B cell (primary cell): ENCODE data around the gene SLC52A1. TPM values are rescaled to one million over a fixed set of nuclear protein-coding genes. Genes with fewer than 3 reads are reported as not detected.
"Not testable (repeated sequence)": the region's sequence is repeated elsewhere in the genome, so short reads cannot be mapped to it uniquely, and the experiment has no call there.

Experiments
- ATAC-seq: fragments of 200-7000 bp; cut with Tn5 transposase; one replicate; pipeline ENCODE4 v1.10.0; 2021; ENCODE audit warnings: low read depth, mild to moderate bottlenecking, moderate number of reproducible peaks, moderate library complexity
- CTCF ChIA-PET: fragments of 350-600 bp; sonication (Branson Sonifier 250); formaldehyde crosslinking; loops from one replicate; lab custom pipeline; 2021; ENCODE audit warnings: antibody characterized with exemption, inconsistent platforms; lab: Charles Lee
- POLR2A ChIA-PET: fragments of 350-600 bp; sonication (Branson Sonifier 250); formaldehyde crosslinking; loops from one replicate; lab custom pipeline; 2021; ENCODE audit warnings: antibody characterized with exemption; lab: Charles Lee
- DNase-seq: peaks from one replicate; pipeline ENCODE4 v3.0.0; 2013
- H2AFZ ChIP-seq: 2 replicates; pipeline ENCODE4 v1.6.1; 2012; ENCODE audit warnings: mild to moderate bottlenecking, low read depth, low read length; ENCODE audit not compliant: insufficient read depth, poor library complexity, severe bottlenecking
- H3K27ac ChIP-seq, 2 donors: 1 replicate in 1 of 2; 2 replicates in 1 of 2; pipeline ENCODE4 v1.5.1; 2012 to 2013; ENCODE audit warnings: low read length in 2 of 2, mild to moderate bottlenecking in 2 of 2, moderate library complexity in 1 of 2
- H3K27me3 ChIP-seq, 4 experiments: fragments of 200-600 bp in 1 of 4; sonication (generic) in 1 of 4; replicated peaks in 1 of 4; 1 replicate in 2 of 4; 2 replicates in 2 of 4; pipeline versions ENCODE4 v1.6.1 to v1.7.0; 2013 to 2016; ENCODE audit warnings: low read length in 3 of 4, mild to moderate bottlenecking in 2 of 4, mixed read lengths in 1 of 4, moderate library complexity in 1 of 4; ENCODE audit not compliant: insufficient read depth in 4 of 4, control insufficient read depth in 3 of 4; ENCODE audit errors: control extremely low read depth in 1 of 4
- H3K36me3 ChIP-seq, 2 experiments: replicated peaks in 1 of 2; 1 replicate in 1 of 2; 2 replicates in 1 of 2; pipeline versions ENCODE4 v1.6.1 to v1.7.1; 2013; ENCODE audit warnings: low read length in 1 of 2; ENCODE audit not compliant: insufficient read depth in 2 of 2, control insufficient read depth in 1 of 2; ENCODE audit errors: control extremely low read depth in 1 of 2, extremely low read depth in 1 of 2
- H3K4me1 ChIP-seq, 2 donors: fragments of 200-600 bp in 1 of 2; sonication (generic) in 1 of 2; 1 replicate in 1 of 2; 2 replicates in 1 of 2; pipeline versions ENCODE4 v1.5.1 to v1.6.1; 2013 to 2017; ENCODE audit warnings: low read length in 2 of 2; ENCODE audit not compliant: control insufficient read depth in 2 of 2, insufficient read depth in 2 of 2
- H3K4me2 ChIP-seq: replicated peaks from 2 replicates; pipeline ENCODE3; 2012; ENCODE audit warnings: mild to moderate bottlenecking, low read depth, low read length; ENCODE audit not compliant: poor library complexity, severe bottlenecking
- H3K4me3 ChIP-seq, 5 experiments: fragments of 200-600 bp in 1 of 5; sonication (generic) in 1 of 5; 1 replicate in 3 of 5; 2 replicates in 2 of 5; pipeline versions ENCODE4 v1.5.1 to v1.7.0; 2011 to 2016; ENCODE audit warnings: low read length in 4 of 5, mild to moderate bottlenecking in 4 of 5, low read depth in 2 of 5, control low read depth in 1 of 5, moderate library complexity in 1 of 5; ENCODE audit not compliant: insufficient read depth in 1 of 5; ENCODE audit errors: control extremely low read depth in 1 of 5, extremely low read depth in 1 of 5
- H3K79me2 ChIP-seq: fragments of 200-600 bp; sonication (generic); one replicate; pipeline ENCODE4 v1.6.0; 2016; ENCODE audit warnings: low read length; ENCODE audit not compliant: control insufficient read depth, insufficient read depth
- H3K9ac ChIP-seq: fragments of 200-600 bp; sonication (generic); 2 replicates; pipeline ENCODE4 v1.6.1; 2017; ENCODE audit warnings: mild to moderate bottlenecking, low read length, moderate library complexity
- H3K9me3 ChIP-seq, 3 donors: one replicate each; pipeline versions ENCODE4 v1.6.1 to v1.7.1; 2013; ENCODE audit warnings: low read length in 2 of 3; ENCODE audit not compliant: control insufficient read depth in 2 of 3, insufficient read depth in 1 of 3; ENCODE audit errors: control extremely low read depth in 1 of 3
- H4K20me1 ChIP-seq: 2 replicates; pipeline ENCODE4 v1.6.0; 2012; ENCODE audit warnings: mild to moderate bottlenecking, low read length; ENCODE audit not compliant: insufficient read depth, control insufficient read depth, poor library complexity, severe bottlenecking
- H3K27ac Mint-ChIP-seq: one replicate; pipeline ENCODE4 v1.8.0; 2021; ENCODE audit warnings: mixed read lengths
- H3K27me3 Mint-ChIP-seq: one replicate; pipeline ENCODE4 v1.8.0; 2021; ENCODE audit warnings: mixed read lengths
- H3K4me1 Mint-ChIP-seq: one replicate; pipeline ENCODE4 v1.8.0; 2021; ENCODE audit warnings: mixed read lengths
- H3K4me3 Mint-ChIP-seq: one replicate; pipeline ENCODE4 v1.8.0; 2021; ENCODE audit warnings: mixed read lengths
- H3K9me3 Mint-ChIP-seq: one replicate; pipeline ENCODE4 v1.8.0; 2022; ENCODE audit warnings: mixed read lengths; ENCODE audit not compliant: insufficient read depth
- CTCF ChIP-seq: fragments of 200-600 bp; IDR thresholded peaks from one replicate; pipeline ENCODE4 v1.8.0; 2022; ENCODE audit warnings: antibody characterized with exemption, mild to moderate bottlenecking
- EZH2 ChIP-seq: IDR thresholded peaks from 2 replicates; pipeline ENCODE4 v1.6.1; 2012; ENCODE audit warnings: borderline replicate concordance, low read depth, mild to moderate bottlenecking, moderate library complexity, low read length; ENCODE audit not compliant: insufficient read depth, poor library complexity, severe bottlenecking
- WGBS: methylation state at CpG from one replicate; pipeline ENCODE4 v1.1.5; 2013; ENCODE audit warnings: missing lambda C conversion rate; ENCODE audit not compliant: insufficient coverage; 5-methylcytosine and 5-hydroxymethylcytosine counted together
- intact Hi-C: fragments of 100-400 bp; cut with micrococcal nuclease; formaldehyde crosslinking; loops from one replicate; pipeline ENCODE4 v1.10.0; 2022
- polyA plus RNA-seq: library from polyadenylated mRNA; depleted of rRNA; stranded (reverse); fragments of >200 nt; gene quantifications from 2 replicates; pipeline ENCODE4 v1.2.3, GENCODE V29; 2012
- total RNA-seq, 2 donors: library from RNA; stranded (reverse); fragments of 120-200 nt in 1 of 2; gene quantifications; 1 replicate in 1 of 2; 2 replicates in 1 of 2; pipeline versions ENCODE4 v1.2.3 to v1.2.4, GENCODE V29; 2013 to 2022

Gene SLC52A1
- total and polyA plus RNA-seq, 2 donors (not counting 1 experiment from before 2014, with no cell fraction given) = not detected

- Histone ChIP-seq H4K20me1 (no peaks in the 10 kb centered on the region), H3K4me1 (peaks cover 8 to 21% of the 10 kb centered on the region in 2 donors), H3K27me3 (no peaks in the 10 kb centered on the region), H2AFZ (peak overlapping the region; percentile 85), H3K27ac (peak overlapping the region; percentile 81 to 86), H3K9me3 (peaks cover 0 to 12% (median 1%) of the 10 kb centered on the region in 3 donors), H3K36me3 (no peaks in the 10 kb centered on the region), H3K9ac (peak overlapping the region; percentile 71), H3K4me3 (peak overlapping the region; percentile 68 to 78 (median 75)), H3K4me2 (peak overlapping the region; percentile 77), H3K79me2 (peaks cover 31% of the 10 kb centered on the region)
- Mint-ChIP-seq H3K4me1 (peaks cover 27% of the 10 kb centered on the region), H3K27me3 (no peaks in the 10 kb centered on the region), H3K4me3 (peak overlapping the region; percentile 81), H3K9me3 (peaks cover under 1% of the 10 kb centered on the region), H3K27ac (peak overlapping the region; percentile 95)
- no peak for ATAC-seq
- WGBS = 34% methylated on average over 14 of the region's 14 CpGs
- ChIA-PET POLR2A (interaction anchor here (0.6 to 2.4 kb wide), 5 partner anchors 19 to 233 kb away, joined by 3 to 19 read pairs (median 4); partner anchors contain the start of gene ZNF594), CTCF (interaction anchor here (1.3 to 3.4 kb wide), 3 partner anchors 18 to 90 kb away, joined by 3 to 12 read pairs (median 3); partner anchors contain the start of gene CAMTA2)
- DNase-seq = no peak
- intact Hi-C loops = loop anchor here (1.0 to 5.0 kb wide), 9 partner anchors 19 to 409 kb away; partner anchors contain the start of genes C17orf107, DERL2, INCA1 and KIF1C
- no peak for TF ChIP-seq CTCF
- TF ChIP-seq EZH2 = no peak
Measured at GRCh38 chr17:5077781-5078105, 42.5 kb upstream of the SLC52A1 start.

- not testable (repeated sequence) for H3K9me3 Mint-ChIP-seq, H3K27me3 ChIP-seq, H4K20me1 ChIP-seq, H3K27ac ChIP-seq, H3K9ac ChIP-seq, H3K4me3 ChIP-seq, DNase-seq, H3K27me3 Mint-ChIP-seq, H3K36me3 ChIP-seq, ATAC-seq
- peak overlapping the region; percentile 95 for H3K27ac Mint-ChIP-seq
- peaks cover 27% of the 10 kb centered on the region for H3K4me1 Mint-ChIP-seq
- intact Hi-C loops = loop anchor here (5.0 kb wide), 2 partner anchors 45 to 230 kb away; no protein-coding TSS in a partner anchor
- CTCF ChIA-PET = interaction anchor here (3.4 kb wide), 1 partner anchor 19 kb away, joined by 12 read pairs; no protein-coding TSS in a partner anchor
- Histone ChIP-seq H3K9me3 (peaks cover 0 to 12% (median 1%) of the 10 kb centered on the region in 3 donors), H3K4me2 (peak overlapping the region; percentile 77), H3K4me1 (peaks cover 8 to 21% of the 10 kb centered on the region in 2 donors), H2AFZ (peak overlapping the region; percentile 85), H3K79me2 (peaks cover 27% of the 10 kb centered on the region)
- 99% methylated on average over 16 of the region's 24 CpGs for WGBS
- POLR2A ChIA-PET = interaction anchor here (0.6 to 1.3 kb wide), 3 partner anchors 36 to 233 kb away, joined by 3 to 4 read pairs (median 4); no protein-coding TSS in a partner anchor
- H3K4me3 Mint-ChIP-seq = peak overlapping the region; percentile 81
Measured at GRCh38 chr17:5077275-5077674, 42.0 kb upstream of the SLC52A1 start.

GRCh38 chr17:5075472-5075871 lies 40.2 kb upstream of the SLC52A1 start:
- H3K27me3 Mint-ChIP-seq, H3K9ac ChIP-seq, POLR2A ChIA-PET, DNase-seq, H3K4me3 Mint-ChIP-seq, H3K27me3 ChIP-seq, ATAC-seq, H3K27ac ChIP-seq, H3K4me2 ChIP-seq, H4K20me1 ChIP-seq, H3K4me3 ChIP-seq, H3K9me3 Mint-ChIP-seq, H2AFZ ChIP-seq, H3K36me3 ChIP-seq: not testable (repeated sequence)
- H3K4me1 Mint-ChIP-seq = peaks cover 21% of the 10 kb centered on the region
- Histone ChIP-seq H3K79me2 (peaks cover 18% of the 10 kb centered on the region), H3K9me3 (peaks cover 0 to 12% (median 1%) of the 10 kb centered on the region in 3 donors), H3K4me1 (peaks cover 8 to 21% of the 10 kb centered on the region in 2 donors)
- peak overlapping the region; percentile 22 for H3K27ac Mint-ChIP-seq
- WGBS = 100% methylated on average over 3 of the region's 5 CpGs
- CTCF ChIA-PET = interaction anchor here (1.6 kb wide), 1 partner anchor 44 kb away, joined by 4 read pairs; no protein-coding TSS in a partner anchor
- intact Hi-C loops = loop anchor here (5.0 kb wide), 2 partner anchors 43 to 232 kb away; no protein-coding TSS in a partner anchor
